Stimulated activated CD8-positive, alpha-beta memory T cell treated with anti-CD3 and anti-CD28 coated beads, Interleukin-12 subunit alpha, Interleukin-12 subunit beta, amount 100 ng/mL, for 4 hours (primary cell): ENCODE measurements around the gene CACNA1G.

Experiments
- DNase-seq: peaks from one replicate; pipeline ENCODE4 v3.0.0-alpha.2; 2020; ENCODE audit warnings: low read depth

CACNA1G gene

DNA sequence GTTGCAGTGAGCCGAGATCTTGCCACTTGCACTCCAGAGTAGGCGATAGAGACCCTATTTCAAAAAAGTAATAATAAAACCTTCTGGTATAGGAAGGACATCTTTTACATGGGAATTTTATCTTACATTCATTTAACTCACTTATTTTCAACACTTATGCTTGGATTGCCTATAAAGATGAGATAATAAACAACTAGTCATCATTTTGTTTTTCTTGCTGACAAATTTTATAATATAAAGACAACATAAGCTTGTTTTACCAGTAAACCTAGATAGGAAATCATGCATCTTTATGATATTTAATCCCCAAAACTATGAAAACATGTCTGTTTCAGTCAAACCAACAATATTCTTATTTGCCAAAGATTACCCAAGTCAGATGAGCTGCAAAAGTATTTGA is 91.1 kb downstream of the CACNA1G start:
- no peak for DNase-seq

DNA sequence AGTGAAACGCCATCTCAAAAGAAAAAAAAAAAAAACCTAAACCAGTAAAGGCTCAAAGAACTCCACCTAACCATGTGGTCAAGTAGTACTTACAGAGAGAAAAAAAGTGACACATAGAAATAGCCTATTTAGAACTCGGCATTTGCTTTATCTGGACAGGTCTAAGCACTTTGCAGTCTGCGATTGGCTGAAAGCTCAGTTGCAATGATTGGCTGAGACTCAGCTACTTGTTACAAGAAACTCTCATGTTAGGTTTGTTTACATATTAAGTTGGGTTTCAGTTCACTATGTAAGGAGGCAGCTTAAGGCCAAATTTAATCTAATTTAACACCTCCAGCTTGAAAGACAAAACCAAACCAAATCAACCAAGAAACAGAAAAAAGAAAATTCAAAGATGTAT is 93.2 kb downstream of the CACNA1G start:
- DNase-seq = no peak

GRCh38 chr17:50656509-50656908 is 96.0 kb downstream of the CACNA1G start:
- no peak for DNase-seq

- no peak for DNase-seq
Observed at GRCh38 chr17:50657054-50657453, 96.5 kb downstream of the CACNA1G start.

- DNase-seq = no peak
Observed at GRCh38 chr17:50657627-50658026, 97.1 kb downstream of the CACNA1G start.

GRCh38 chr17:50658616-50659015 is 98.1 kb downstream of the CACNA1G start:
- DNase-seq = no peak

DNA sequence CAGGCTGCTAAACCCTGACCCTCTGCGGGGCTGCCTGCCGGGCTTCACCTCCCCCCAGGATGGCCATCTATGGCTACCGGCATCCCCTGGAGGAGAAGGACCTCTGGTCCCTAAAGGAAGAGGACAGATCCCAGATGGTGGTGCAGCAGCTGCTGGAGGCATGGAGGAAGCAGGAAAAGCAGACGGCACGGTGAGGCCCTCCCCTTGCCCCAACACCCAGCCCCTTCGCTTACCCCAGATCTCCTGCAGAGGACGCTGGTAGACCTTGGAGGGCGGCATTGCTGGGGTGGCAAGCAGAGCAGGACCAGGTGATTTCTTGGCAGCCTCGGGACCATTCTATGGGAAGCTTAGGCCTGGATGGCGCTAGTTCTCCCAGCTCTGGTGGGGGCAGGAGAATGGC is 98.7 kb downstream of the CACNA1G start:
- no peak for DNase-seq

DNA sequence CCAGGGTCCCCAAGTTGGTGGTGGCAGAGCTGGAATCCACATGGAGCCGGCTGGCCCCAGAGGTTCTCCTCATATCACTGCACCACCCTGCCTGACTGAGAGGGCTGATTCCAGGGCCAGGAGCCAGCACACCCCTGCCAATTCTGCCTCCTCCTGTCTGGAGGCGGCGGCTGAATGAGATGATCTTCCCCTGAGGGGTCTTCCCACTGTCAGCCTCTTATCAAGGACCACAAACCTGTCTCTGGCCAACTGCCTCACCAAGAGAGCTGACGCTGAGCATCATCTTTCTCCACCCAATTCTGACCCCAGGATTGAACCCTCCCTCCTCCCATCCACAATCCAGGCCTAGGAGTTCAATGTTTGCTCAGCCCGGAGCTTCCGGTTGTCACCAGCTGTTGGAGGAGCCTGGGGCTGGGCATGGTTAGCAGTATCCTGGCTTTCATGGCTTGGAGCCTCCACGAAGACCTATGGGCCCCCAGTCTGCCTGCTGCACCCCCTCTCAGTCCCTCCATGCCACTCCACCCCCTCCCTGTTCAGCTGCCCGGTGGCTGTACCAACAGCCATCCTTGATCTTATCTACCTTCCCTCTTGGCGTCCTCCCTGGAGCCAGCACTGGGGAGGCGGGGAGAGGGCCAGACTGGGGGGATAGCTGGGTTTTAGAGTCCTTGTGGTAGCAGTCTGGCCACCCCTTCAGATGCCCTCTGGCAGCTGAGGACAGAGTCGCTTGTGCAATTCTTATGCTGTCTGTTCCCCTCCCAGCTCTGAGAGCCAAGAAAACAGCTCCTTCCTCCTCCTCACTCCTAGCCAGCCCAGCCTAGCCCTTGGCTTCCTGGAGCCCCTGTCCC is 99.7 kb downstream of the CACNA1G start:
- no peak for DNase-seq

DNA sequence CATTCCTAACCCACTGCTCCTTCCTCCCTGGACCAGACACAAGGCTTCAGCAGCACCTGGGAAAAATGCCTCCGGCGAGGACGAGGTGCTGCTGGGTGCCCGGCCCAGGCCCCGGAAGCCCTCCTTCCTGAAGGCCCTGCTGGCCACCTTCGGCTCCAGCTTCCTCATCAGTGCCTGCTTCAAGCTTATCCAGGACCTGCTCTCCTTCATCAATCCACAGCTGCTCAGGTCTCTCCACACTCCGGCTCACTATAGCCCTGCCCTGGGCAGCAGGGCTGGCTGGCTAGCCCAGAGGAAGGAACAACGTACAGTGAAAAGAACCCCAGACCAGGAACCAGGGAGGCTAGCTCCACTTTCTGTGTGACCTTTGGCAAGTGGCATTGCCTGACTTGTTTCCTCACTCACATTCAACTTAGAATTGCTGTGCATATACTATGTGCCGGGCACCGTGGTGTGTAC is 100.4 kb downstream of the CACNA1G start:
- no peak for DNase-seq

- no peak for DNase-seq
Observed at GRCh38 chr17:50661348-50661747, 100.8 kb downstream of the CACNA1G start.

DNA sequence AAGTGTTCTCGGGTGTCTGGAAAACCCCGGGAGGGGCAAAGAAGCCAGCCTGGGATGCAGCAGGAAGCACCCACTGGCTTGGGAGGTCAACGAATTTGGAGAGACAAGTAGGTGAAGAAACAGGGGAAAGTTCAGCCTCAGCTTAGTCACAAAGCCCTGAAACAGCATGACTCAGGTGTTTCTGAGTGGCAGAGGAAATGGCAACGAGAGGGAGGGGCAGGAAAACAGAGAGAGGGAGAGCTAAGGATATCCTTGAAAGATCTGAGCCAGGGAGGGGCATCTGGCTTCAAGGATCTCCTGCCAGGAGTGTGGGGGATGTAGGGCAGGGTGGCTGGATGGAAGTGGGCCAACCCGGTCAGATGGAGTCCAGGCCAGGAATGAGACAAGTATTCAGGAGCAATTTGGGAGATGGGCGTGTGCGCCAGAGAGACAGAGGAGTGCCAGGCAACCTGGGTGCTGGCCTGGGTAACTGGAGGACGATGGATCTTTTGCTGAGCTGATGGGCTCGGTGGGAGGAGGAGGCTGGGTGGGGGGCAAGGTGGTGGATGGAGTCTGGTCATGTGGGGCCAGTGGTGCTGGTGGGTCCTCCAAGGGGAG is 101.4 kb downstream of the CACNA1G start:
- DNase-seq = no peak

DNA sequence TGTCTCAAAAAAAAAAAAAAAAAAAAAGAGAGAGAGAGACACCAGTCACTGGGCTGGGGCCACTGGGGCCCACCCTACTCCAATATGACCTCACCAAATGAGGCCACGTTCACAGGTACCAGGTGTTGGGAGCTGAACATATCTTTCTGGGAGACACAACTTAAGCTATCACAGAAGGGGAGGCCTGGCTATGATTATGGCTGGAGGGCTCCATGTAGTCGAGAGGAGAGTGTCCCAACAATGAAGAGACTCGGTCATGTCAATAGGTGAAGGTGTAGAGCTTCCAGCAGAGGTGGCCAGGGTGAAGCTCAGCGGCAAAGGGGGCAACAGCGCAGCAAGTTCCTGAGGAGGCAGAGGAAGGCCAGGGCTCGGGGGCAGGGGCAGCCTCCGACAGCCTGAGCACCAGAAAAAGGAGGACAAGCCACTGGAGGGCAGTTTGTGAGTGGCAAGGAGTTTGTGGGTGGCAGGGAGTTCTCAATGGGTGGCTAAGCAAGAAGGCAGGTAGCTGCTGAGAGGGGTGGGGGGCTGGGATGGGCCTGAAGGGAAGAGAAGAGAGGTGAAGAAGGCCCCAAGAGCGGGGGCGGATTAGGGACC is 102.2 kb downstream of the CACNA1G start:
- no peak for DNase-seq

DNA sequence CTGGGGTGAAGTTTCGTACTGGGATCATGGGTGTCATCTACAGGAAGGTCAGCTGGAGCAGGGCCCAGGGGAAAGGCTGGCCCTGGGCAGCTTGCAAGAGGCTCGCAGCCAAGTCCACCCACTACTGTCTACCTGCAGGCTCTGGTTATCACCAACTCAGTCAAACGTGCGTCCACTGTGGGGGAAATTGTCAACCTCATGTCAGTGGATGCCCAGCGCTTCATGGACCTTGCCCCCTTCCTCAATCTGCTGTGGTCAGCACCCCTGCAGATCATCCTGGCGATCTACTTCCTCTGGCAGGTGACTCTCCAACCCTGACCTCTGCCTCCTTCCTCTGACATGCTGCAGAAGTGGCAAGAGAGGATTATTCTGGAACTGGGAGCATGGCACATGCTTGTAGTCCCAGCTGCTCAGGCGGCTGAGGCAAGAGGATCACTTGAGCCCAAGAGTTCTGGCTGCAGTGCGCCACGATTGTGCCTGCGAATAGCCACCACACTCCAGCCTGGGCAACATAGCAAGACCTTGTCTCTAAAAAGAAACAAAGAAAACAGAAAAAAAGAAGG is 103.4 kb downstream of the CACNA1G start:
- DNase-seq = no peak

- no peak for DNase-seq
Observed at GRCh38 chr17:50664788-50665458, 104.4 kb downstream of the CACNA1G start.

DNA sequence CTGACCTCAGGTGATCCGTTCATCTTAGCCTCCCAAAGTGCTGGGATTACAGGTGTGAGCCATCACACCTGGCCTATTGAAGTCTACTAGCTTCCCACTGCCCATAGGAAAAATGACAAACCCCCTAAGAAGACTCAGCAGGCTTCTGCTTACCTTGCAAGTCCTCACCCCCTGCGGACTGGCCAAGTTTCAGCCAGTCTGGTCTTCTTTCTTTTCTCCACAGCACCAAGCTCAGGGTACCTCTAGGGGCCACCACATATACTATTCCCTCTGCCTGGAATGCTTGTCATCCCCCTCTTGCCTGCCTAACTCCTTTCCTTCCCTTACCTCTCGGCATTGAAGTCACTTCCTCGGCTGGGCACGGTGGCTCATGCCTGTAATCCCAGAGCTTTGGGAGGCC is 105.3 kb downstream of the CACNA1G start:
- DNase-seq = no peak

GRCh38 chr17:50666316-50666715 is 105.8 kb downstream of the CACNA1G start:
- no peak for DNase-seq

DNA sequence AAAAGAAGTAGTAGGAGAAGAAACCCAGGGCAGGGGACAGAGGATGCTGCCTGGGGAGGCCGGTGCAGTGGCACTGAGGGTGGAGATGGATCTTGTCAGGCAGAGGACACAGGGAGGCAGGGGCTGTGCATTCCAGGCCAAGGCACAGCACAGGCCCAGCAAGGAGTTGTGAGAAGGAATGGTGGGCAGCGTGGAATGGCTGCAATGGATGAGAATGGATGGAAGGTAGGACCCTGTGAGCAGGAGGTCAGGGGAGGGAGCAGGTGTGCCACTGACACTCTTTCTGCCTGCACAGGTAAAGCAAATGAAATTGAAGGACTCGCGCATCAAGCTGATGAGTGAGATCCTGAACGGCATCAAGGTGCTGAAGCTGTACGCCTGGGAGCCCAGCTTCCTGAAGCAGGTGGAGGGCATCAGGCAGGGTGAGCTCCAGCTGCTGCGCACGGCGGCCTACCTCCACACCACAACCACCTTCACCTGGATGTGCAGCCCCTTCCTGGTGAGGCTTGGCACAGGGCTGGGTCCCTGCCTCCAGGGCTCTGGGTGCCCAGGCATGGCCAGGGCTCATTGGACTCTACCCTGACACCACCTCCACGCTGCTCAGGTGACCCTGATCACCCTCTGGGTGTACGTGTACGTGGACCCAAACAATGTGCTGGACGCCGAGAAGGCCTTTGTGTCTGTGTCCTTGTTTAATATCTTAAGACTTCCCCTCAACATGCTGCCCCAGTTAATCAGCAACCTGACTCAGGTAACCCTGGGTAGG is 106.9 kb downstream of the CACNA1G start:
- no peak for DNase-seq

DNA sequence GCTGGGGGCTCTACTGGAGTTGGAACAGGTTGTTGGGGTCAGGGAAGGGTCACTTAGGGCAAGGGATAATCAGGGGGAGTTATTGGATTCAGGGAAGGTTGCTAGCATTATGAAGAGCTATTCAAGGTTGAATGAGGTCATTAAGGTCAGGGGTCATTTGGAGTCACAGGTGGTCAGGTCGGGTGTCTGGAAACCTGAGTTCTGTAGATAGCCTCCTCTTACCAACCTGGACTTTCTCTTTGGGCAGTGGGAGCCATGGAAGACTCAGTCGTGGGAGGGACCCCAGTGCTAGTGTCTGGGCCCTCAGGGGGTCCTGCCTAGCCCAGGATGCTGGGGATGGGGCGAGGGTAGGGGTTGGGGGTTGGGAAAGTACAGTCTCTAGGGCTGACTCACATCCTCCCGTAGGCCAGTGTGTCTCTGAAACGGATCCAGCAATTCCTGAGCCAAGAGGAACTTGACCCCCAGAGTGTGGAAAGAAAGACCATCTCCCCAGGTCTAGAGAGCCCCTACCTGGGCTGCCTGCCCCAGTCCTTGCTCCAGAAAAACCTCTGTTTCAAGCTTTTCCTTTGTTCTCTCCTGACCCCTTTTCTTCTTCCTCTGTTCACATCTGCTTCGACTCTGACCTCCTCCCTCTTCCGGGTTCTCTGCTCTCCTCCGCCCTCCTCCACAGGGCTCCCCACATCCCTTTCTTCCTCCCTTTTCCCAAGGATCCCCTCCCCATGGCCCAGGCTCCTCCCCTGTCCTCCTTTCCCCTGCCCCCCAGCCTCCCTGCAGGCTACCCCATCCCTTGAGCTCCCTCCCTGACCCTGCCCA is 107.7 kb downstream of the CACNA1G start:
- DNase-seq = no peak

DNA sequence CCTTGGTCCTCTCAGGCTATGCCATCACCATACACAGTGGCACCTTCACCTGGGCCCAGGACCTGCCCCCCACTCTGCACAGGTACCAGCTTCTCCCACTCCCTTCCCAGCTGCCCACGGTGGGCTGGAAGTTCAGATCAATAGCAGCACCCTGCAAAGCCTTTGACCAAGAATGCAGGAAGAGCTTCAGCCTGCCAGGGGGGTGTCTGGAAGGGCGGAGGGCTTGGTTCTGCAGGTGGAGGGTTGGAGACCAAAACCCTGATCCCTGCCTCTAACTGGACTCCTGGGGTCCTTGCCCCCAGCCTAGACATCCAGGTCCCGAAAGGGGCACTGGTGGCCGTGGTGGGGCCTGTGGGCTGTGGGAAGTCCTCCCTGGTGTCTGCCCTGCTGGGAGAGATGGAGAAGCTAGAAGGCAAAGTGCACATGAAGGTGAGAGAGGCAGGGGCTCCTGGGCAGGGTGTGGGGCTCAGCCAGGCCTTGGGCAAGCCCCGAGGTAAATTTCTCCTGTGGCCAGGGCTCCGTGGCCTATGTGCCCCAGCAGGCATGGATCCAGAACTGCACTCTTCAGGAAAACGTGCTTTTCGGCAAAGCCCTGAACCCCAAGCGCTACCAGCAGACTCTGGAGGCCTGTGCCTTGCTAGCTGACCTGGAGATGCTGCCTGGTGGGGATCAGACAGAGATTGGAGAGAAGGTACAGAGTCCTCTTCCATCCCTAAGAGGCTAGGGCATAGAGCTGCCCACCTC is 108.5 kb downstream of the CACNA1G start:
- no peak for DNase-seq

DNA sequence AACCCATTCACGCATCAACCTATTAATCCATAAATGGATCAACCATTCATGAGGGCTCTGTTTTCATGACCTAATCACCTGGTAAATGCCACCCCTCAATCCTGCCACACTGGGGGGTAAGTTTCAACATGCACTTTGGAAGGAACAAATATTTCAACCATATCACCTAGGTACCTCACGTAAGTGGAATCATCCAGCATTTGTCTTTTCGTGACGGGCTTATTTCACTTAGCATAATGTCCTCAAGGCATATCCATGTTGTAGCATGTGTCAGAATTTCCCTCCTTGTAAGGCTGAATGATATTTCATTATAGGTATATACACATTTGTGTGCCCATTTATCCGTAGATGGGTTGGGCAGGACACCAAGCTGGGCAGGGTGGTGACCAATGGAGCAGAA is 111.6 kb downstream of the CACNA1G start:
- DNase-seq = no peak
